GM19395 (cell line): ENCODE data around the gene GHRH.
A peak's percentile ranks its signal among the peaks of the same experiment; 100 is the strongest.

Experiments used
- ATAC-seq: cut with Tn5 transposase; IDR thresholded peaks from one replicate; pipeline ENCODE4 v1.9.1; 2021; ENCODE audit warnings: mild to moderate bottlenecking, moderate library complexity; ENCODE audit not compliant: unreplicated experiment

The GHRH gene, protein sequence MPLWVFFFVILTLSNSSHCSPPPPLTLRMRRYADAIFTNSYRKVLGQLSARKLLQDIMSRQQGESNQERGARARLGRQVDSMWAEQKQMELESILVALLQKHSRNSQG

DNA sequence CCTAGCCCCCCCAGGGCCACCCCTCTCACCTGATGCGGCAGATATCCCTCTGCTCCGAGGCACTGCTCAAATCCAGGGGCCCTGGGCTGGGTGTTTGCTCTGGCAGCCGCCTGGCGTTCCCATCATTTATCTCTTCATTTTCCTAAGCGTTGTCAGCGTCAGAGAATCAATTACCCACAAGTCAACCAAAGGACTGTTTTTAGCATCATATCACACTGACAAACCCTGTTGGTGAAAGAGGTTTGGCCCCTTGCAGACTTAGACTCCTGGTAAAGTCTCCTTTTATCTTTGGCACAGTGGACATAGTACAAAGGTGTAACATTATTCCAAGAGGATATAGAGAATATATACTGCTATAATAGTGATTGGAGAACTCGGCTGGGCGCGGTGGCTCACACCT is at the start of gene GHRH:
Gene GHRH, minus strand, starts transcription at position 101 of the 400 bp plus-strand sequence. CDS start 4,925 bp downstream, outside the sequence.
- ATAC-seq, result no peak

- no peak for ATAC-seq
Observed at GRCh38 chr20:37310951-37311350, 49.3 kb upstream of the GHRH start.

GRCh38 chr20:37309936-37310590 is 48.4 kb upstream of the GHRH start:
- ATAC-seq, result no peak

DNA sequence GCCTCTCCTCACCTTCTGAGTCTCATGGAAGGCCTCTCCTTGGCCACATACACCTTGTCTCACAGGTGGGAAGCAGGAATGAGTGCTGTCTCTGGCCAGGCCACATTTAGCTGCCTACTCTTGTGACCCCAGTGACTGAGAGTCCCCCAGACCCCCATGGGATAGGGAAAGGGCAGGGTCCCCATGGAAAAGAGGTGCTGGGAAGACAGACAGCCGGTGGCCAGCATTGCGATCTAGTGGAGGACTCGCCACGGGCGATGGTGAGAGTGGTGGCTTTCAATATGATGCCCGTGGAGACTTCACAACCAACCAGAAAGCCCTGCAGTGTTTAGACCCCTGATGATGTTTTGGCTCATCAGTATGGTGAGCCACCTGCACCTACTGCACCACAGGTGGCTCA is 47.7 kb upstream of the GHRH start:
- no peak for ATAC-seq

DNA sequence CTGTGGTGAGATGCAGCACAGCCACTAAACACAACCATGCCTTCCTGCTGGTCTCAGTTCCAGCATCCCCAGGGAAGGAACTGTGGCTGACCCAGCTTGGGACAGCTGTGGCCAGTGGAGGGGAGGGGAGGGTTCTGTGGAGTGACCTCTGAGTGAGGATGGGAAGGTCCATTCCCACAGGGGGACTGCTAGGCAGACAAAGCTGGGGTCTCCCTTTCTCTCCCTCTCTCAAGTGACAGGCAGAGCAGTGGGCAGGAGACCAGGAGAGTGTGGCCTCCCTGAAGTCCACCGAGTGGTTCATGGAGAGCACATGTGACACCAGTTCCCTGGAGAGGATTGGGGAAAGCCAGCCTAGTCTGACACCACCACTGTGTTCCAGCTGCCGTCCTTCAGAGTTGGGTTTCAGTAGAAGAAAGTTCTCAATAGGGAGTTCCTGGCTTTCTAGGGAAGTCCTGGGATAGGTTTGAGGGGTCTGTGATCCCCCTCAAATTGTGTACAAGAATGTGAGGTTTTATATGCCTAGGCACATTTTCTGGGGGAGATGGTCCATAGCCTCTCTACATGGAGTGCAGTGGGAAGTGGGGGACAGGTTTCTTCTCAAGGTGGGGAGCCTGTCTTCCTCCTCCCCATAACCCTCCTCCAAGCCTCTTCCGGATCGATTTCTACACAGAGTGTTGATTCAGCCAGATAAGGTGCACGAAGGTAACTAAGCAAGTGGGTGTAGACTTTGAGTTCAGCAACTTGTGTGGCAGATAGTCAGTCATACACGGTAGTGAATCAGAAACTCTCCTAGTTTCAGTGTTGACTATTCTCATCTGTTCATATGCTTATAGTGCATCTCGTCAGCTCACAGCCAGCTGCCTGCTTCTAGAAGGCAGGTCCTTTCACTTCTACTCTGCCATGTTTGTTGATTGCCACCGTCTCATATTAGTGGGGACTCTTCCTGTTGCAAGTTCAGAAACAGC is 46.8 kb upstream of the GHRH start:
- ATAC-seq, result peak; percentile 96

- no peak for ATAC-seq
Observed at GRCh38 chr20:37305839-37306238, 44.2 kb upstream of the GHRH start.

DNA sequence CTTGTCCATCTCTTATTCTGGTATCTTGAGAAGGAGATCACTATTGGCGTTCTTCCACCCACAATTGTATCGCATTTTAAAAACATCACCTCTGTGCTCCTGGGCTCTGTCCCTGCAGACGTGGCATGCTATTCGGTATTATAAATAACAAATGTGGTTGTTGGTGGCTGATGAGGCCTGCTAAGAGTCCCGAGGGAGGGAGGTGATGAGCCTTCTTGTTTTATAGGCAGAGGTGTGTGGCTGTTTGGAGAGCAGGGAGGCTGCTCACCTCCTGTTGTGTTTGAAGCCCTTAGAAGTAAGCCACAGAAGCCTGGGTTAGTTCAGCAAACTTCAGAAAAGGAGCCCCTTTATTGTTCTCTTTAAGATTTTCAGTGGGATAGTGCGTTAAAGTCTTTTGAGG is 43.5 kb upstream of the GHRH start:
- ATAC-seq, result no peak

DNA sequence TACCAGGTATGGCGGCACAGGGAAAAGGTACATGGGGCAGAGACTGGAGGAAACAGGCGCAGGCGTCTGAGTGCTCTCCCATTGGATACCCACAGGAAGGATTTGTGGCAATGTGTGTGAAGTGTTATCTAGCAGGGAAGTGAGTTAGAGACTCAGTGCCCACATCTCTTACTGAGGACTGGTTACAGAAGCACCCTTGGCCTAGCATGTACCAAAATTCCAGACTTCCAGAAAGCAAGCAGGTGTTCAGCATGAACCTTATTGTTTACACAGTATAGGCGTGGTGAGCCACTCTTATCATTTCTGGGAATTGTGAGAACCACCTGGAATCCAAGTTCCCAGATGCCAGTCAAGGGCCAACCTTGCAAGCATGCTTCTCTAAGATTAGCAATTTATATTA is 42.0 kb upstream of the GHRH start:
- no peak for ATAC-seq

- no peak for ATAC-seq
Observed at GRCh38 chr20:37302981-37303380, 41.4 kb upstream of the GHRH start.

- ATAC-seq, result no peak
Observed at GRCh38 chr20:37301558-37301957, 39.9 kb upstream of the GHRH start.

GRCh38 chr20:37301120-37301519 is 39.5 kb upstream of the GHRH start:
- ATAC-seq, result no peak

DNA sequence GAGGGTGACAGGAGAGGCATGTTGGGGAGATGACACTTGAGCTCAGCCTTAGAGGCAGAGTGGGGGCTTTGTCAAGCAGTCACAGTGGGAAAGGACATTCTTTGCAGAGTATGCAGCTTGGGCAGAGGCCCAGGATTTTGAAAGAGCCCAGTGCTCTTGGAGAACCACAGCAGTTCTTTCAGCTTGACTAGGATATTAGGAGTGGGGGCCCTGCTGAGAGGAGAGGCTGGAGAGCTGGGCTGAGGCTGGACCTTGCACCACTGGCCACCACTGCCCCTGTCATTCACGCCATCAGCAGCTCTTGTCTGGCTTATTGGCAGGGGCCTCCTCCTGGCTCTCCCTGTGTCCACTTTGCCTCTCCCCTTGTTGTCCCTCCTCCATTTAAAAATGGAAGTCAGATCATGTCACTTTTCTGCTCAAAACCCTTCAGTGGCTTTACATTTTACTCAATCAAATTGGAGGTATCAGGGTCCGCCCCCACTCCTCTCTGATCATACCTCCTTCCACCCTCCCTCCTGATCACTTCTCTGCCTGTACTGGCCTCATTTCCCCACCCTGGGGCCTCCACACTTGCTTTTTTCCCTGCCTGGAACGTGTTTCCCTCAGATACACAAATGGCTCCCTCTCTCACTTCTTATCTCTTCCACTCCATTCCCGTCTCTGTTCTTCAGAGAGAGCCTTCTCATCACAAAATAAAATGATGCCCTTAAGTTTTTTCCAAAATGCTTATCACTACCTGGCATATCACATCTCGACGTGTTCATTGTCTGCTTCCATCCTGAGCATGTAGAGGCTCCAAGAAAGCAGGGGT is 38.3 kb upstream of the GHRH start:
- ATAC-seq, result no peak

DNA sequence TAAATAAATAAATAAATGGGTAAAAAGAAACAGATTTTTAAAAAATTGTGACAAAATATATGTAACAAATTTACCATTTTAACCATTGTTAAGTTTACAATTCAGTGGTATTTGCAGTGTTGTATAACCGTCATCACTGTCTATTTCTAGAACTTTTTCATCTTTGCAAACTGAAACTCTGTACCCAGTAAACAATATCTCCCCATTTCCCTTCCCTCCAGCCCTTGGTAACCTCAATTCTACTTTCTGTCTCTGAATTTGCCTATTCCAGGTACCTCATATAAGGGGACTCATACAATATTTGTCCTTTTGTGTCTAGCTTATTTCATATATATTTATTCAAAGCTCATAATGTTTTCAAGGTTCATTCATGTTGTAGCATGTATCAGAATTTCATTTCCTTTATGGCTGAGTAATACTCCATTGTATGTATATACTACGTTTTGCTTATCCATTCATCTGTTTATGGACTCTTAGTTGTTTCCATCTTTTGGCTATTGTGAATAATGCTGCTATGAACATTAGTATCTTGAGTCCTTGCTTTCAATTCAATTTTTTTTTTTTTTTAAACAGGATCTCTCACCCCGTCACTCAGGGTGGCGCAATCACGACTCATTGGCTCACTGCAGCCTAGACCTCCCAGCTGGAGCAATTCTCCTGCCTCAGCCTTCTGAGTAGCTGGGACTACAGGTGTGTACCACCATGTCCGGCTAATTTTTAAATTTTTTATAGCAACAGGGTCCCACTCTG is 36.8 kb upstream of the GHRH start:
- peak; percentile 65 for ATAC-seq

GRCh38 chr20:37297066-37297736 is 35.6 kb upstream of the GHRH start:
- ATAC-seq, result no peak

DNA sequence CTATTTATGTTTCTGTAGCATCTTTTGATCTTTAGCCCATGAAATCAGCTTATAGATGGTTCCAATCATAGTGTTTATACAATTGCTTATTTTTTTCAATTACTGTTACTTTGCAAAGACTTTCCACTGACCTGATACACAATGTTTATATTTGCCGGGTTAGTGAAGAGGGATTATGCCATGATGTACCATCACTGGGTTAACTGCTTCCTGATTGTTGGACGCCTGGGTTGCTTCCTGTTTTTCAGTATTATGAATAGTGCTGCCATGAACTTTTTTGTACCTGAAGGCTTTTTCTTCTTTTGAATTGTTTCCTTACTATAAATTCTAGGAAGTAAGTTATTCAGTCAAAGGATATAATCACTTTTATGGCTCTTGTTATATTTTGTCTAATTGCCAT is 34.8 kb upstream of the GHRH start:
- no peak for ATAC-seq

DNA sequence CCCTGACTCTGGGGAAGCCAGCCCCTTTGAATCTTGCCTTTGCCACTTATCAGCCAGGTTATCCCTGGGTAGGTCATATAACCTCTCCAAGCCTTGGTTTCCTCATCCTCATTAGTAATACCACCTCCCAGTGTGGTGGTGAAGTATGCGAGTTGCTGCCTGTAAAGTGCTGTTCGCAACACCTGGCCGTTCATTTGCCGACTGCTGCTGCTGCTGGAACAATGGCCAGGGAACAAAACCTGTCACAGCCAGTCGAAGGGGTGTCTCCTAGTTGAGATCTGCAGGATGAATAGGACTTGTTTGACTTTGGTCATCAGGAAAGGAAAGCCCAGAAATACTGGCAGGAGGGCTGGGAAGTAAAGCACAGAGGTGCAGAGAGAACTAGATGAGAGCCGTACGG is 34.0 kb upstream of the GHRH start:
- no peak for ATAC-seq

- ATAC-seq, result no peak
Observed at GRCh38 chr20:37295001-37295400, 33.4 kb upstream of the GHRH start.

- ATAC-seq, result no peak
Observed at GRCh38 chr20:37294262-37294981, 32.8 kb upstream of the GHRH start.

- ATAC-seq, result no peak
Observed at GRCh38 chr20:37293301-37293943, 31.8 kb upstream of the GHRH start.
